Hepatocyte (in vitro differentiated cells): Measurements from ENCODE around the gene GRM1.

Experiments
- EZH2 ChIP-seq: fragments of 200-600 bp; sonication (generic); IDR thresholded peaks from 2 replicates; pipeline ENCODE4 v1.6.1; 2016; ENCODE audit warnings: antibody characterized with exemption, mild to moderate bottlenecking, borderline replicate concordance
- TF ChIP-seq, protein P1 (sequence below): fragments of 200-600 bp; sonication (generic); IDR thresholded peaks from 2 replicates; pipeline ENCODE4 v1.5.1; 2016; ENCODE audit warnings: antibody characterized with exemption, mild to moderate bottlenecking; ENCODE audit not compliant: poor library complexity

GRCh38 chr6:146161664-146162063 is 132.8 kb downstream of the GRM1 start:
- TF ChIP-seq, protein P1, sequence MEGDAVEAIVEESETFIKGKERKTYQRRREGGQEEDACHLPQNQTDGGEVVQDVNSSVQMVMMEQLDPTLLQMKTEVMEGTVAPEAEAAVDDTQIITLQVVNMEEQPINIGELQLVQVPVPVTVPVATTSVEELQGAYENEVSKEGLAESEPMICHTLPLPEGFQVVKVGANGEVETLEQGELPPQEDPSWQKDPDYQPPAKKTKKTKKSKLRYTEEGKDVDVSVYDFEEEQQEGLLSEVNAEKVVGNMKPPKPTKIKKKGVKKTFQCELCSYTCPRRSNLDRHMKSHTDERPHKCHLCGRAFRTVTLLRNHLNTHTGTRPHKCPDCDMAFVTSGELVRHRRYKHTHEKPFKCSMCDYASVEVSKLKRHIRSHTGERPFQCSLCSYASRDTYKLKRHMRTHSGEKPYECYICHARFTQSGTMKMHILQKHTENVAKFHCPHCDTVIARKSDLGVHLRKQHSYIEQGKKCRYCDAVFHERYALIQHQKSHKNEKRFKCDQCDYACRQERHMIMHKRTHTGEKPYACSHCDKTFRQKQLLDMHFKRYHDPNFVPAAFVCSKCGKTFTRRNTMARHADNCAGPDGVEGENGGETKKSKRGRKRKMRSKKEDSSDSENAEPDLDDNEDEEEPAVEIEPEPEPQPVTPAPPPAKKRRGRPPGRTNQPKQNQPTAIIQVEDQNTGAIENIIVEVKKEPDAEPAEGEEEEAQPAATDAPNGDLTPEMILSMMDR: no peak
- no peak for TF ChIP-seq EZH2
